C4-2B (cell line): Measurements from ENCODE around the gene KRT83.

ENCODE experiments used
- CTCF ChIP-seq: fragments of 450-650 bp; conservative IDR thresholded peaks from 2 replicates; pipeline ENCODE4 v1.5.1; 2017; ENCODE audit warnings: mild to moderate bottlenecking
- ZFX ChIP-seq: fragments of 450-650 bp; IDR thresholded peaks from 2 replicates; pipeline ENCODE4 v1.6.1; 2017

- TF ChIP-seq CTCF (no peak), ZFX (no peak)
Observed at GRCh38 chr12:52369809-52370208, 48.6 kb upstream of the KRT83 start.
